Neural progenitor cell (in vitro differentiated cells): ENCODE measurements around the gene RITA1.

Experiments used
- CTCF ChIP-seq: fragments of 200-600 bp; sonication (generic); IDR thresholded peaks from 2 replicates; pipeline ENCODE4 v1.5.1; 2017; ENCODE audit warnings: antibody characterized with exemption, mild to moderate bottlenecking
- EZH2phosphoT487 ChIP-seq: fragments of 200-600 bp; sonication (generic); IDR thresholded peaks from 2 replicates; pipeline ENCODE4 v1.6.1; 2017; ENCODE audit warnings: antibody characterized with exemption

GRCh38 chr12:113238309-113238708 lies 52.8 kb downstream of the RITA1 start:
- TF ChIP-seq EZH2phosphoT487 (no peak), CTCF (no peak)
